ENCODE results near the gene CLSTN2.

CLSTN2 gene

DNA sequence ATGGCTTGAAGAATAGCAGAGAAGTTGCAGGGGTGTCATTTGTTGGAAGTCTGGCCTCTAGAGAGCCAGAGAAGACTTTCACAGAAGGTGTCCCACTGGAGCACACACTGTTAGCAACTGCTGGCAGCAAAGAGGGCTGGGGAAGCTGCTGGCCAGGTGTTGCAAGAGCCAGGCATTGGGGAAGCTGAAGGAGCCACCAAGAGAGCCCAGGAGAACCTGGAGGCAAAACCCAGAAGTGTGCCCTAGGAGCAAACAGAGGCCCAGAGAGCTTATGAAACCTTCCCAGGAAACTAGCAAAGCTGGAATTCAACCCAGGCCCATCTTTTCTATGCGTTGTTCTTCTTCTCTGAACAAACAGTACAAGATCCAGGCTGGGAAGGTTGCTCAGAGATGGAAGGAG, 610.2 kb downstream of the CLSTN2 start:
- no peak for DNase-seq (ENCODE audit: low read depth, low spot score)

DNA sequence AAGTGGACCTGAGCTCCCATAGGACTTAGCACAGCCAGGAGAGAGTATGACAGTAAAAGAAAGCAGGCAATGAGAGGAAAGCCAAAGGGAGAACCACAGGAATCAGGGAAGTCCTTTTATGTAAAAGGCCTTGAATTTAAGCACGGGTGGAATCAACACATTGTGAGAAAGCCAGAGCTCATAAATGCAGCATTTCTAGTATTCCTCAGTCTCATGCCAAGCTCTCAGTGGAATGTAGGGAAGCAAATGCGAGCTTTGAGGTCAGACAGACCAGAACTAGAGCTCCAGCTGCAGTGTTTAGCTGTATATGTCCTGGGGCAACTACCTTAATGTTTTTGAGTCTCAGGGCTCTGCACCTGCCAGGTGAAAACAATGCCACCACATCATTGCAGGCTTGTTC, 610.8 kb downstream of the CLSTN2 start:
- no peak for DNase-seq (ENCODE audit: low read depth, low spot score)

DNA sequence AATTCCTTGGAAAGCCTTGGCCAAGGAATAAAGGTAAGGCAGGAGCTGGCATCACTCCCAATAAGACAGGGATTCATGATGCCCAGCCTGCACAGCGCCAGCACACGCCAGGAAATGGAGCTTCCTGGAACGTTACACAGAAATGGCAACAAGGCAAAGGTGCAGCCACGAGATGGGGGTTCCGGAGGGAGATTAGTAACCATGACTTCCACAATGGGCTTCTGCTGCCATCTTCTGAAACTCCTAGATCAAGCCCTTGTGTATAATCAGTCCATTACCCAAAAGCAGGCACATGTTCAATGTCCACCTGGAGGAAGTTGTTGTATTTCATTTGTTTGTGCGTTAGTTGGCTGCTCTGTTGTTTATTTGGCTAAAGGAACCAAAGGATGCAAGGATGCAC, 611.7 kb downstream of the CLSTN2 start:
- no peak for DNase-seq (ENCODE audit: low read depth, low spot score)

DNA sequence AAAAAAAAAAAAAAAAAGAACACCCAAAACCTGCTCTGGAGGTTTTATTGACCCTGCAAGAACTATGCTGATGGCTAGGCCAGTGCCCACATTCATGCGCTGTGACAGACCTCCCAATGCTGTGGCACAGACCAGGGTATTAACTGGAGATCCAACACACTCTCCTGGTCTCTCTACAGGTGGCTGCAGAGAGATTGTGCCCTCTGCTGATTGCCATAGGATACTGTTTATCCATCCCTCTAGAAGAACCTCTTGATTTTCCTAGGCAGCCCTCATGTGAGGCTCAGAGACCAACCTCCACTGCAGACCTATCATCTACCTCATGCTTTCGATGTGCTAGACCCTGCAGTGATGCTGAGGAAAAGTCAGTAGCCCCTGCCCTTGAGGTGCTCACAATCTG, 617.4 kb downstream of the CLSTN2 start:
- no peak for DNase-seq (ENCODE audit: low read depth, low spot score)

DNA sequence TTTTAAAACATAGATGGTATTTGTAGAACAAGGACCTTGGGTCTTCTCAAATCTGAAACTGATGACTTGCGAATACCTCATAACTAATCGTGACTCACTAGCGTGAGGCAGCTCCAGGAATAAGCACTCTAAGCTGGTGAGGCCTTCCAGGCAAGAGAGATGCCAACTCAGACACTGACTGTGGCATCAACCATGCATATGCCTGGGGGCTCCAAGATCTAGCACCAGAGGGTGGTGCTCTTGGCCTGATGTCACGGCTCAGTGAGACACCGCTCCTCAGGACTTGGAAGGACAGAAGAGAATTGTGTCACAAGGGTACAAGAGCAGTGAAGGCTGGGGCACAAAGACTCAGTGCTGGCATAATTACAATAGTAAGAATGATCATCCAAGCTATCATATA, 617.9 kb downstream of the CLSTN2 start:
- DNase-seq (ENCODE audit: low read depth, low spot score): no peak

DNA sequence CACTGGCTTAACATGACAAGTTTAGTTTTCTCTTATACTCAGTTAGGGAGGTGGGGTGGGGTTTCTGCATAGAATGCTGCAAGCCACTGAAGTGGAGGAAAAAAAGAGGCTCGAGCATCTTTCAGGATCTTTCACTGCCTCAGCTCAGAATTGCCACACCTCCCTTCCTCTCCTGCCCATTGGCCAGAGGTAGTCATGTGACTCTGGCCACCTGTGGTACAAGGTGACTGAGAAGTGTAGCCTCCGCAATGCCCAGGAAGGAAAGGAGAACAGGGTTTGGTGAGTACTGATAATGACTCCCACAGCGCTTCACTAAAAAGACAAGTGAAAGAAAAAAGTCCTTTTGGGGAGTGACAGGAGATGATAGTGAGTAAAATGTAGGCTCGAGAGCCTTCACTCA, 618.6 kb downstream of the CLSTN2 start:
- DNase-seq (ENCODE audit: low read depth, low spot score): no peak

DNA sequence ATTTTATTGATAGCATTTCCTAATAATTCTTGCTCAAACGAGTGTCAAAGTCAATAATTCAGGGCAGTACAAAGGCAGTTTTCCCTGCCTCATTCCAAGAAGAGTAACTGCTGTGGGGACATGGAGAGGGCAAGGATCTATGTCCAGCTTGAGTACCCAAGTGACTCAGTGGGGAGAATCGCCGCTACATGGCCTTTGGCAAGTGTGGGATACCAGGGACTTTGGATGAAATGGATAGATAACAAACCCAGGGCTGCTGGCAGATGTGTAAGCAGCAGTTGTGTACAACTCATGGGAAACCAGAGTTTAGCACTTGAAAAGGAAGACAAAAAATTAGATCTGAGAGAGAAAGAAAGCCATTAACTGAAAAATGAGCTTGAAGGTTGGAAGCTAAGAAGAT, 620.7 kb downstream of the CLSTN2 start:
- no peak for DNase-seq (ENCODE audit: low read depth, low spot score)

DNA sequence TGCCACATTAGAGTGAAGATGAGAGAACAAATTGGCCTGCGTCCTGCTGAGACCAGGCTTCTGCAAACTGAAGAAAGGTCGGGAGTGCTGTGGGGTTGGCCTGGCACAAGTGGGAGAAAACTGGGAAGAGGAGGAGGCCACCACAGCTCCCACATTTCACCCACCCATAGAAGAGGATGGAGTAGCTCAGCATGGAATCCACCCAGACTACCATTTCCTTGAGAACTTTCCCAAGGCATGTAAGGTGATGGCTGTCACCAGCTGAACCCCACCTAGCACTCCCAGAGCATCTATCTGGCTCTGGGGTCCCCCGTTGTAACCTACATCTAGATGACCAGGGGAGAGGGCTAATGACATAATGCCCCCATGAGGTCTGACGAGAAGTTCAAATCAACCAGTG, 622.5 kb downstream of the CLSTN2 start:
- DNase-seq (ENCODE audit: low read depth, low spot score): no peak

DNA sequence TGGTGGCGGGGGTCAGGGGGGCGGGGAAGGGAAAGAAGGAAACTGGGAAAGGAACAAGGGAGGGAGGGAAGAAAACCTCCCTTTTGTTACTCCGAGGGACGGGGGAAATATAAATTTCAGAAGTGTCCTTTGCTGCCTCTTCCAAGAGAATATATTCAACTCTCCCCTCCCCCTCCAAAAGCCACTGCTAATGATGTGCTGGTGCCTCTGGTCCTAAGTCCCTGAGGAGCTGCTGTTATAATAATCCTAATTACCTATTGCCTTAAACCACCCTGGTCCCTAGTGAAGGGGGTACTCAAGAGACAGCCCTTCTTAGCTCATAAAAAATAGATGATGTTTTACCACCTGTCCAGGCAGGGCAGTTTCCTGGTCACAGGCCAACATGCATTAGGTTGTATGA, 624.6 kb downstream of the CLSTN2 start:
- DNase-seq (ENCODE audit: low read depth, low spot score): no peak

DNA sequence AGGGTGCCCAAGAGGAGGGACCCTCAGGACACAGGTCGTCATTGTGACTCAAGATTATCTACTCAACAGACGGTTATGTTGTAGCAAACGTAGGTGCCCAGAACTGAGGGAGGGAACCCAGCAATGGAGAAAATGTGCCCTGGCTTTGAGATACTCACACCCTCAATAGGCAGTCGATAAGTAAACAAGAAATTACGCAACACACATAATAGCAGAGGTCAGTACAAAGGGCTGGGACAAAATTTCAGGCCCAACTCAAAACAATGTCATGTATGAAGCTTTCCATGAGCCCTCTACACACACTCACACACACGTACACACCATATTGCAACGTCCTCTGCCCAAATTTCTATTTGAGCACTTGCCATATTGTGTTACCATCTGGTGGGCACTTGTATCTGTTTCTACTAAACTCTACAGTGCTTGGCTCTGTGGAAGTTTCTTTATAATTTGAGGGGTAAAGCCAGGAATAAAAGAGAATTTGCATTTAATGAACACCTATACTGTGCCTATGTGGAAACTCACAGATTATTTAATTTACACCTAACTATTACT, 628.3 kb downstream of the CLSTN2 start:
- no peak for DNase-seq (ENCODE audit: low read depth, low spot score)

DNA sequence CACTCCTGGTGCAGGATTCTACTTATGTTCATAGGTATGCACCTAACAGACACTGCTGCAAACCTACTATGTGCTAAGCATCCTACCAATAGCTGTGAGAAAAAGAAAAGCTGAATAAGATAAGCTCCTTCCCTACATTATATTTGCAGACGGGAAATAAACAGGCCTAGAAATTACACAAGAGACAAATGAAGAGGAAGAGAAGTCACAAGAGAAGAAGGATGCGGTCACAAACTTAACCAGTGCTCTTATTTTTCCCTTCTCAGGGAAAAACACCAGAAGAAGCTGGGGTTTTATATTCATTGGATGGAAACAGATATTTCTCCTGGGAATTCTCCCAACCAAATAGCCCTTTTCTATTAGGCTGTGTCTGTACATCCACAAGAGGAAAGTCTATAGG, 633.1 kb downstream of the CLSTN2 start:
- DNase-seq (ENCODE audit: low read depth, low spot score): no peak

DNA sequence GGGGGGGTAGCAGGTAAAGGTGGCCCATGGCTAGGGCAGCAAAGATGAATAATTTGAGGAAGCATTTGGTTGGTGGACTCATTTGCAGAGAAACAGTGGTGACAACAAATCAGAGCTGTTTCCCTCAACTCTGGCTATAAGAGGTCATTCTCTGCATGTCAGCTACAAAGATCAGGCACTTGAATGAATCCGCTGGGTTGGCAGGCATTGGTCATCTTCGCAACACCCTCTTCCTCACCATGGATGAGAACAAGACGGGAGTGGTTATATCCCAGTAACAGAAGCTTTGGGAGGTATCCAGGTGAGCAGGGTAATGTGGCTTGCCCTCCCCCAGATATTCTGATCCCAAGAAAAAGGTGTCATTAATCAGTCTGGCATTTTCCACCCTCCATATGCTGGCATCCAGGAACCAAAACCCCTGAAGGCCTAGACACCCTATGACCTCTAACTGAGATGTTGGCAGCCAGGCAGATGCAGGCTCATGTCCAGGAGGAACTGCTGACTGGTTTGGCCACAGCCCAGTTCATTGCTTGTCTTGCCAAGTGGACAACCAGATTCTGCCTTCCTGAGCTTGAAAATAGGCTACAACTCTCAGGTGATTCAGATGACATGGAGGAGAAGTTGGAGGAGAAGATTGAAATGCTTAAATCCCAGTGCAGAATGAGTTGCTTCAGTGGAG, 634.0 kb downstream of the CLSTN2 start:
- no peak for DNase-seq (ENCODE audit: low read depth, low spot score)

DNA sequence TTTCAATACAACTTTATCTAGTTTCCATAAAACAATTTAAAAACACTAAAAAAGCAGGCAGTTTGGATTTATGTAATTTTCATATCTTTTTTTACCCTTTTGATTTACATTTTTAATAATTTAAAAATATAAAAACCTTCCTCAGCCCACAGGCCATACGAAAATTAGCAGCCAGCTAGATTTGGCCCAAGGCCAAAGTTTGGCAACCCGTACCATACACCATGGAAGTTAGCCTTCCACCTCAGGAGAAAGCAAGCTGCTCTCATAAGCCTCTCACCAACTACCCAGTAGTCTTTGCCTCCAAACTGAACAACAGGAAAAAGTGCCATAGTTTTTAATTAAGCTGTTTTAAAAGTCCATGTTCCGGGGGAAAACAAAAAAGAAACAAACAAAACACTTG, 635.6 kb downstream of the CLSTN2 start:
- DNase-seq (ENCODE audit: low read depth, low spot score): no peak

DNA sequence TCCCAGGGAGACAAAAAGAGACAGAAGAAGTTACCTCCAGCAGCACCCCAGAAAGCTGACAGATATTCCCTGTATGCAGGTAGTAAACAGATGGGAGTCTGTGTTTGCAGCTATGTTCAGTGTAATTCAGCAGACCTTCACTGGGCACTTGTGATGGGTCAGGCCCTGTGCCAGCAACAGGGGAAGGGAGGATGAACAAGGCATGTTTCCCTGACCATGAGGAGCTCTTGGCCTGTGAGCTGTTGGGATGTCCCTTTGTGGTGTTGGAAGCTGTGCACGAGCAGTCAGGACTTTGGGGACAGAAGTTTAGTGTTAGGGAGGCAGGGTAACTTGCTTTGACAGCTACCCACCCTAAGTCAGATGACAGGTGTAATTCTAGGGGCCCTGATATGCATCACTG, 636.9 kb downstream of the CLSTN2 start:
- DNase-seq (ENCODE audit: low read depth, low spot score): no peak

DNA sequence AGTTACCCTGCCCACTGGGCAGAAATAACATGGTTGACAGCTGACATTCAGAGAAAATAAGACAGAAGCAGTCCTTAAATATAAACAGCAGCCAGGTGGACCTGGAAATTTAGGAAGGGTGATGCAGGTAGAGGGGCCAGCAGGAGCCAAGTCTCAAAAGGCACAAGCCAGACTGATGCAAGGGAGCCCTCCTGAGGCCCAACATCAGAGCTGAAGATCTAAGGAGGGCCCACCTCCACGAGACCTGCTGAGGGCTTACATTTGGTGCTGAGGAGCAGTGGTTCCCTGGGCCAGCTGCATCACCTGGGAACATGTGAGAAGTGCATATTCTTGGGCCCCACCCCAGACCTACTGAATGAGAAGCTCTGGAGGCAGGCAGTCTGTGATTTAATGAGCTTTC, 637.3 kb downstream of the CLSTN2 start:
- DNase-seq (ENCODE audit: low read depth, low spot score): no peak

DNA sequence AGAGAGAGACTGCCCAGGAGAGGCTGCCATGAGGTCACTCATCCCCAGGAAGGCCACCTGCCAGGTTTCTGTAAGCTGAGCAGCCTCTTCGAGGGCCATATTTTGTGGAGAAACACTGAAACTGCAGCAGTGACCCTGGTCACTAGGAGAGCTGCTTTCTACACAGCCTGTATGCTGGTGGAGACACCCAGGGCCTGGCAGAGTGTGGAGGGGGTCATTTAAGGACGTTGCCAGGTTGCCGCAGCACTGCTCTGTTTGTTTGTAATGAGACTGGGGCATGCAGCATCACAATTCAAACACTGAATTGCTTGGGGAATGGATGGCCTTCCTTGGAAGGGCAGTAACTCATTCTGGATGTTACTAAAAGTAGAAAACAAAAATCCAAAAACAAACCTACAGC, 638.0 kb downstream of the CLSTN2 start:
- DNase-seq (ENCODE audit: low read depth, low spot score): no peak

DNA sequence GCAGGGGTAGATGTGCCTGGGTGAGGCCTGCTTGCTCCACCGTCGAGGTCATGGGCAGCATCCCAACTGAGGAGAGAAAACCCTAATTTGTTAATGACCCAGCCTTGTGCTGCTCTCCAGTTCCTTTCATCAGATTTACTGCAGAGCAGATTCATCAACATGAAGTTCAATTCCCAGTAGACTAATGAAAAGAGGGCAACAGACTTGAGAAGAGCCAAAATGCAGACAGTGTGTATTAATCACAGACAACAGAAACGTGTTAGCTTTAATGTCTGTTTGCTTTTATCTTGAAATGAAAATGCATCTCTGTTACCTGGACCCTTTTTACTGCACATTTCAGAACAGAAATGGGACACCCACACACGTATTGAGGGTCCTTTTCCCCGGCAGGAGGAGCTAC, 639.4 kb downstream of the CLSTN2 start:
- no peak for DNase-seq (ENCODE audit: low read depth, low spot score)

DNA sequence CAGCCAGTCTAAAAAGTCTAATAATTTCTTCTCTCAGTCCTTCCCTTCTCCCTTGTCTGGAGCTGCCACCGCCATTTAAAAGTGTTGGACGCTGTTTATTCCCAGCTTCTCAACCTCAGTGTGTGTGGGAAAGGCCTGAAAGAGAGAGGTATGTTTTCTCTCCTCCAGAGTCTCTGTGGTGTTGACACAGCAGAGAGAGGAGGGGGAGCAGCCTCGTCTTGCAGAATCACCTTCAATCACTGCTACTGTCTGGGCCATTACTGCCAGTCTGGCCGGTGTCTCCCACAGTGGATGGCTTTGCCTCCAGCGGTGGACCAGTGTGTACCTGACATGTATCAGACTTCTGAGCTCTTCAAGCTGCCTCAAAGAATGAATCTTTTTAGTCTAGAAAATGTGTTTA, 641.5 kb downstream of the CLSTN2 start:
- DNase-seq (ENCODE audit: low read depth, low spot score): no peak

DNA sequence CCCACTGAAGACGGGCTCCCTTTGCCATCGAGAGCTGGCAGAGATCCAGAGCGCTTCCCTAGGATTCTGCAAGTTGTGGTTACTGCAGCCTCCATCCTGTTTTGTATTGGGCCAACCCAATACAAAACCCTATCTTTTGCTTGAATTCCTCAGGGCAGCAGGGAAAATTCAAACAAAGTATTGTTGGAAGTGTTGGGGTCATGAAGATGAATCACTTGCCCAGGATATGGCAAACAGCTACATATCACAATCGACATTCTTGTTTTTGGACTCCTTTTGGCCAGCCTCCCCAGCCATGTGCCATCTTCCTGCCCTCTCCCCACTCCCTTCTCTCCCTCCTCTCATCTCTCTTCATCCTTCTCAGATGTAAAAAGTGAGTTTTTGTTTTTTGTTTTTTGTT, 642.9 kb downstream of the CLSTN2 start:
- no peak for DNase-seq (ENCODE audit: low read depth, low spot score)

DNA sequence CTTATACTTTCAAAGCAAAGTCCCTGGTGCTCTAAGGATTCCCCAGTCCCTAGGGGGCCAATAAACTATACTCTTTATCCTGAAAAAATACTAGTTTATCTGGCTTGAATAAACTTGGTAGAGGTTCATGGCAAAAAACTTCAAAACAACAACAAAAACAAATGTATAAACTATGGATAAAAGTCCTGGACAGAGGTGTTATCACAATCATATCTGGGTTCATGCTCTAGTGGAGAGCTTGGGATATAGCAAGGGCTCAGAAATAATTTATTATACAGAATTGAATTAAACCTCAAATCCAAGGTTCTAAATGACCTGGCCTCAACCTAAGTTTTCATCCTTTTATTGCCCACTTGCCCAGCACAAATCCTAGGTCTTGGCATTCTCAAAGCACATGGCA, 644.3 kb downstream of the CLSTN2 start:
- no peak for DNase-seq (ENCODE audit: low read depth, low spot score)

DNA sequence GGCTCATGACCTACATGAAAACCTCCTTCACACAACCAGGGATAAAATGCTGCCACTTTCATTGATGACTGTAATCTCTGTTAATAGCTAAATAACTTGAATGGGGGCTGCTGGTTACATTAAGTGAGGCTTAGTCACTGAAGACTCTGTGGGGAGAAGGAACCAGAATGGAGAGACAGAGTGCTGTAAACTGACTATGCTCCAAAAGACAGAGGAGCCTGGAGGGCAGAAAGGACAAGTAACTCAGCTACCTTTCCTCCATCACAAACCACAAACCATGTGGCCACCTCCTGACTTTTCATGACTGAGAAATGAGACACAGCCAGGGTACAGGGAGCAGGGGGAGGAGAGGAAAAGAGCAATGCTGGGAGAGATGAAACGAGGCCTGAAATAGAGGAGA, 645.8 kb downstream of the CLSTN2 start:
- DNase-seq (ENCODE audit: low read depth, low spot score): no peak

DNA sequence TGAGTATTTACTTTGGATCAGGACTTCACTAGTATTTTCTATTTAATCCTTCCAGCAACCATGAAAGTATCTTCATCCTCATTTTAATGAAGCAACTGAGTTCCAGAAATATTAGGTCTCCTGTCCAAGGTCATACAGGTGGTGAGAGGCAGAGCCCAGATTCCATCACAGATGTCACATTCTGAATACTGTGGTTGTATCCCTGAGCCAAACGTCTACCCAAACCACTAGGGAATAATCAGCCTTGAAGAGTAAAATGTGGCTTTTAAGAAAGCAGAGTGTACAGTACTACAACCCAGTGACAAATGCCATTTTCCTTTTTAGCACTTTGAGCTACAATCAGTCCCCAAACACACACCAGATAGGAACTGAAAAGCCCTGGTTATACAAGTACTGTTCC, 649.6 kb downstream of the CLSTN2 start:
- DNase-seq (ENCODE audit: low read depth, low spot score): no peak

DNA sequence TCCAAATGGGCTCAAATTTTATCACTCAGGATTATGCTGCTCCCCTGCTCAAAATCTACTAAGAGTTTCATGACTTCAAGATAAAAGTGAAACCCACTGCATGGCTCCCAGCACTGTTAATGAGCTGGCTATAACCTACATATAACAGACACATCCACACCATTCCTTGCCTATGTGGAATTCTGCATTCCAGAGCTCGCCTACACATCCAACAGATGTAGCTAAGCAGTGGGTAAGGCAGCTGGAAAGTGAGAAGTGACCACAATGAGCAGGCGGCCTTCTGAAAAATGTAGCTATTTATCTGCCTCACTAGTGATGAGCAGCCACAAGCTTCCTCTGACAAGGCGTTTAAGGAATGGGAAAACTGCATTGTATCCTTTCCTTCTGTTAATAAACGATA, 650.8 kb downstream of the CLSTN2 start:
- DNase-seq (ENCODE audit: low read depth, low spot score): no peak

DNA sequence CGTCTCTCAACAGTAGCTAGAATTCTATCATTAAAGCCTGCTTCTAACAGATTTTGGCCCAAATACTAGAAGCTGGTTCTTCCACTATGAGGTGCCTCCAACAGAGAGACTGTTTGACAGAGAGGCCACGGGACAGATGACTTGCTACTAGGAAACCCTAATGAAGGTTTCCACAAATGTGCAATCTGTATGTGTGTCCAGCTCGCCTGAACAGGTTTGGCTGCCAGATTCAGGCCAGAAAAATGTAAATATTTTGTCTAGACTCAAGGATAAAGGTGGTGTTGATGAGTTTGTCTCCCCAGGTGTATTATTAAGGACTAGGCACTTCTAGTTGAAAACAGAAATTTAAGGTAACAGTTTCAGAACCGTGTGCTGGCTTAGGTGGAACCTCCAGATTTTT, 651.3 kb downstream of the CLSTN2 start:
- DNase-seq (ENCODE audit: low read depth, low spot score): no peak

Data from ELF-1 (cell line).